ENCODE results near the gene RAB40A.
"Not testable (repeated sequence)": the region's sequence is repeated elsewhere in the genome, so short reads cannot be mapped to it uniquely, and the experiment has no call there.

RAB40A gene

DNA sequence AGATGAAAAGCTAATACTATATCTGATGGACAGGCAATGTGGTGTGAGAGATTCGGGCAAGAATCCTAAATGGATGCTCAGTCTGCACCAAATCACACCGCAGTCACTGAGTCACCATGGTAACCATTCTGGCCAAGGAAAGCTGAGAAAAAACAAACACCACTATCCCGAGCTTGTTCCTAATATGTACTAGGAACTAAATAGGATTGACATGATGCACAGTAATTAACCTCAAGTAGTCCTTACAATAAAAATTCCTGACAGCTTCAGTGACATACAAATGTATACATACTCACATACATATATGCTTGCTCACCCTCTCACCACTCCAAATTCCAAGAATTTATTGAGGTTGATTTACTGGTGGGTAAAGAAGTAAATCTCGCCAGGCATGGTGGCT lies 1.1 kb upstream of the RAB40A start:
- no peak for DNase-seq

GRCh38 chrX:103518571-103518970 lies 718 bp downstream of the RAB40A start:
- DNase-seq, result no peak

- no peak for DNase-seq
Observed at GRCh38 chrX:103517246-103517645, 2.0 kb downstream of the RAB40A start.

GRCh38 chrX:103513476-103514108 lies 5.7 kb downstream of the RAB40A start:
- no peak for DNase-seq

GRCh38 chrX:103513067-103513466 lies 6.2 kb downstream of the RAB40A start:
- peak; percentile 0 for DNase-seq

DNA sequence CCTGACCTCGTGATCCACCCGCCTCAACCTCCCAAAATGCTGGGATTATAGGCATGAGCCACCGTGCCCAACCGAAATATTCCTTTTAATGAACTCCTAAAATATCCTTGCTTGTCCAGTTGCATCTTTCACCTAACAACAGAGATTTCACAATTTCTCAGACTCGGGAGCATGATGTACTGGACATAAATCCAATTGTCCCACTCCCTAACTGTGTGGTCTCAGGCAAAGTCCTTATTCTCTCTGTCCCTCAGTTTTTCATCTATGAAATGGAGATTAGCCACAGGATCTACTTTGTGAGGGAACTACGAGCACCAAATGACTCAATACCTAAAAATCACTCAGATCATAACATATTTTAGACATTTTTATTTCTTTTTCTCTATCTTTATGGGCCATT lies 9.3 kb downstream of the RAB40A start:
- DNase-seq, result no peak

DNA sequence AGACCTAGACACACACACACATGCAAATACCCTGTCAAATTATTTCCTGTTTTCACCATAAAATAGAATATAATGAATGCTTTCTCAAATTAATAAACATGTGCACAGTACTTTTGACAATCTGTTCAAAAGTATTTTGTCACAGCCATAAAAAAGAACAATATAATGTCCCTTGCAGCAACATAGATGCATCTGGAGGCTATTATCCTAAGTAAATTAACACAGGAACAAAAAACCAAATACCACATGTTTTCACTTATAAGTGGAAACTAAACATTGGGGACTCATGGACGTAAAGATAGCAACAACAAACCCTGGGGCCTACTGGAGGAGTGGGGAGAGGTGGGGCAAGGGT lies 15.5 kb downstream of the RAB40A start:
- DNase-seq, result no peak

DNA sequence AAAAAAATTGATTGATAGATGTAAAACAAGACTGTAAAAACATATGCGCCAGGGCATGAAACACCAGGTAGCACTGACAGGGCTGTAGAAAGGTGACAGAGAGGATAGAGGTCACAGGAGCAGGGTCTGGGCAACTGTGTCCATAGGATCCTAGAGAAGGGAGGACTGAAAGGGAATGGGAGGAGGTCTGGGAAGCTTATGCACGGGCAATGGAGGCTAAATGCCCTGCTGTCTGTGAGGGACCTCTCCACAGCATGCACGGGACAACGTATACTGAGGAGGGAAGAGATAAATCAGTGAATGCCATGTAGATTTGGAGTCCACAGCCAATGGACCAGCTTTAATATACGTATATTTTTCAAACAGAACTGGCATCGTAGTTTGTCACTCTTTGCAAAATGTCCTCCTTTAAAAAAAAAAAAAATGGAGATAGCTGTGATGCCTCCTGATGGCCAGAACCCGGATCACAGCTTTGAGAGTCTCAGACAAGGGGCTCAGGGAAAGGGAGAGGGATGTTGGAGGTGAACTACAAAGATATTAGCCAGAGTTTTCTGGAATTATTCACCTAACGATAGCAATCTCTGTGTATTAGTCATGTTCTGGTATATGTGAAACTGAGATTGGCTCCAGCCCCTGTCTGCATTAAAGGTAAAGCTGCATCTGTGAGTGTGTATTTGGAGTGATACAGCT lies 16.0 kb downstream of the RAB40A start:
- DNase-seq, result no peak

- no peak for DNase-seq
Observed at GRCh38 chrX:103498786-103499185, 20.5 kb downstream of the RAB40A start.

- no peak for DNase-seq
Observed at GRCh38 chrX:103495786-103496185, 23.5 kb downstream of the RAB40A start.

DNA sequence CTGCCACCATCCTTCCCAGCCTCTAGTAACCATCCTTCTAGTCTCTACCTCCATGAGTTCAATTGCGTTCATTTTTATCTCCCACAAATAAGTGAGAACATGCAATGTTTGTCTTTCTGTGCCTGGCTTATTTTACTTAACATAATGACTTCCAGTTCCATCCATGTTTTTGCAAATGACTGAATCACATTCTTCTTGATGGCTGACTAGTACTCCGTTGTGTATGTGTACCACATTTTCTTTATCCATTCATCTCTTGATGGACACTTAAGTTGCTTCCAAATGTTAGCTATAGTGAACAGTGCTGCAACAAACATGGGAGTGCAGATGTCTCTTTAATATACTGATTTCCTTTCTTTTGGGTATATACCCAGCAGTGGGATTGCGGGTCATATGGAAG lies 25.7 kb downstream of the RAB40A start:
- DNase-seq, result not testable (repeated sequence)

GRCh38 chrX:103489733-103490132 lies 29.6 kb downstream of the RAB40A start:
- DNase-seq, result peak; percentile 20

GRCh38 chrX:103488794-103489193 lies 30.5 kb downstream of the RAB40A start:
- DNase-seq, result no peak

DNA sequence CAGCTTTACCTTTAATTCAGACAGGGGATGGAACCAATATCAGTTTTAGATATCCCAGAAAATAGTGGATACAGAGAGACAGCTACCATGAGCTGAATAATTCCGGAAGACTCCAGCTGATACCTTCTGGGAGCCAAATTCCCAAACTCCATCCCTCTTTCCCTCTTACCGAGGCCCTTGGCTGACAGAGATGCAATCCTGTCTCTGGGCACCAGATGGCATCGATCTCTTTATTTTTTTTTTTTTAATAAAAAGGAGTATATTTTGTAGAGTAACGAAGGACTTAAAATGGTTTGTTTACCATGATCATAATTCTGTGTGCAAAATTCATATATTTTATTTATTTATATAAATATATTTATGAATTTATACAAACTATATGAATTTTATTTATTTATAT lies 31.0 kb downstream of the RAB40A start:
- peak; percentile 2 for DNase-seq

GRCh38 chrX:103483720-103484119 lies 35.6 kb downstream of the RAB40A start:
- DNase-seq, result no peak

DNA sequence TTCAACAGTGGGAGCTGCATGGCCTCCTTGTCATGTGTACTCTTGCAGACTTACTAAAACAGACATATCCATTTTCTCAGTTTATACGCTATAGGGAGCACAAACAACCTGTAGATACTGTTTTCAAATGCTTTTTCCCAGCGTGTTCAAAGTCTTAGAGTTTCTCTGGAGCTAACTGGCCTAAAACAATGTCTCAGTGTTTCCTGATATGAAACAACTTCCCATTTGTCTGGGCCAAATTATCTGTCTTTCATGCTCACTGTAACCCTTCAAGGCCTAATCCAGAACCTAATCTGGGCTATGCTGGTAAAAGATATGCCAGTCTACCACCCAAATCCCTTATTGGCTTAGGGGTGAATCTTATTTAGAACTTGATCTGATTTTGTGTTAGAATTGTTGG lies 38.8 kb downstream of the RAB40A start:
- no peak for DNase-seq

DNA sequence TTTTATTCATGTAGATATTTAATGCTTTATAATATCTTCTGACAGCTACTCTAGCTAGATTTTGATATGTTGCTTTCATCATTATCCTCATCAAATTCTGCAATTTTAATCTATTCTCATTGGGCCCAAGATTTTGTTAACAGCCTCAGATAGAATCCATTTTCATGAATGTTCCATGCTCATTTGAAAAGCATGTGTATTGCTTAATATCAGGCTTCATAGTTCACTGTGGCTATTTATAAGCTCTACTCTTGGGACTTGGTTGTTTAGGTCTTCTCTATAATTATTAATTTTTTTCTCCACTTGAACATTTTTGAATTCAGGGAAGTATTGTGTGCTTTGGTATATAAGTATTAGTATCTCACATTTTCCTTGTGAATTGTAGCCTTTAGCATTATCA lies 41.8 kb downstream of the RAB40A start:
- DNase-seq, result no peak

- DNase-seq, result no peak
Observed at GRCh38 chrX:103475381-103475780, 43.9 kb downstream of the RAB40A start.

- not testable (repeated sequence) for DNase-seq
Observed at GRCh38 chrX:103469977-103470376, 49.3 kb downstream of the RAB40A start.

GRCh38 chrX:103467887-103468286 lies 51.4 kb downstream of the RAB40A start:
- DNase-seq, result no peak

GRCh38 chrX:103467156-103467555 lies 52.1 kb downstream of the RAB40A start:
- DNase-seq, result no peak

DNA sequence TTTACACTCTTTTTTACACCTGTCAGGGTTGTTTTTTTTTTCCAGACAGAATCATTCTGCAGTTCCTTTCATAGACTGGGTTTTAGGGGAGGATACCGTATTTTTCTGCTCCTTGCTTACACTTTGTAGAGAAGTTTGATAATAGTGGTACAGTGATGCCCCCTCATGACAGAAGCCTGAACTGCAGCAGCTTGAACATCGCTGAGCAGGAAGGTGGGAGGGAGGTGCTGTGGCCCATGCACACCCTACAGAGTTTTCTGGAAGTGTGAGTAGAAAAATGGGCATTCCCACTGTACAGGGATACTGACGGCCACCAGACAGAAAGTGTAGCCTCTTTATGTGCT lies 54.5 kb downstream of the RAB40A start:
- peak; percentile 32 for DNase-seq

GRCh38 chrX:103464072-103464773 lies 55.1 kb downstream of the RAB40A start:
- peak; percentile 0 for DNase-seq

DNA sequence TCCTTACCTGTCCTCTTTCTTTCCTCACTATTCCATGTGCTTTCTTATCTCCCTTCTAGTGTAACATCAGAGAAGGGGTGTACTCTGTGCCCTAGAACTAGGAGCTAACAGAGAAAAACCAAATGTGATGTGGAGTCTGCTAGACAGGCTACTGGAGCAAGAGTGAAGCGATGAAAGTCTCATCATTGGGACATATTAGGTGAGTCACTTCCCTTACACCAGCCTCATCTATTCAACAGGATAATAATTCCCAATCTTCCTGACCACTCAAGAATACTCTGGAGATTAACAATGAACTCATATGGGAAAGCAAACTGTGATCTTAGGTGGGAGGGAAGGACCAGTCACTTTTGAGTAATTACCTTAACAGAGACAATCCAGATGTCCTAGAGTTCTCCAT lies 58.1 kb downstream of the RAB40A start:
- DNase-seq, result no peak

Data from NCI-H69 (cell line).